Kidney epithelial cell (primary cell): ENCODE measurements around the gene EDN1. TPM values are rescaled to one million over a fixed set of nuclear protein-coding genes. Genes with fewer than 3 reads are reported as not detected.

Experiments
- DNase-seq: peaks from one replicate; pipeline ENCODE4 v3.0.0-alpha.2; 2010; ENCODE audit warnings: low read depth
- H3K27me3 ChIP-seq: 2 replicates; pipeline ENCODE4 v1.6.0; 2011; ENCODE audit warnings: low read length; ENCODE audit not compliant: control insufficient read depth, insufficient read depth
- H3K36me3 ChIP-seq: 2 replicates; pipeline ENCODE4 v1.5.1; 2011; ENCODE audit warnings: low read length; ENCODE audit not compliant: control insufficient read depth, insufficient read depth
- H3K4me3 ChIP-seq: 2 replicates; pipeline ENCODE4 v1.5.1; 2011; ENCODE audit warnings: low read depth, mild to moderate bottlenecking, control low read depth, low read length
- CTCF ChIP-seq: IDR thresholded peaks from 2 replicates; pipeline ENCODE4 v1.5.1; 2011; ENCODE audit warnings: mild to moderate bottlenecking, moderate library complexity, low read length, control low read depth, inconsistent platforms; ENCODE audit not compliant: insufficient read depth, poor library complexity, severe bottlenecking
- total RNA-seq: library from RNA; depleted of rRNA; stranded (reverse); fragments of >200 nt; gene quantifications from 2 replicates; pipeline ENCODE4 v1.2.3, GENCODE V29; 2015

Gene EDN1
- total RNA-seq, 1 donor from 2014 or later: 59.8 TPM

- Histone ChIP-seq H3K27me3 (no peaks in the 10 kb centered on the region), H3K4me3 (no peak overlapping the region), H3K36me3 (no peaks in the 10 kb centered on the region)
- no peak for DNase-seq
- TF ChIP-seq CTCF: no peak
Observed at GRCh38 chr6:12246900-12247299, 43.3 kb upstream of the EDN1 start.

GRCh38 chr6:12249541-12250382 is 40.4 kb upstream of the EDN1 start:
- Histone ChIP-seq H3K36me3 (no peaks in the 10 kb centered on the region), H3K4me3 (no peak overlapping the region), H3K27me3 (no peaks in the 10 kb centered on the region)
- DNase-seq: no peak
- no peak for TF ChIP-seq CTCF

GRCh38 chr6:12250383-12250770 is 39.8 kb upstream of the EDN1 start:
- no peak for DNase-seq
- Histone ChIP-seq H3K36me3 (no peaks in the 10 kb centered on the region), H3K27me3 (no peaks in the 10 kb centered on the region), H3K4me3 (no peak overlapping the region)
- no peak for TF ChIP-seq CTCF

- no peak for DNase-seq
- no peak for TF ChIP-seq CTCF
- Histone ChIP-seq H3K4me3 (no peak overlapping the region), H3K36me3 (no peaks in the 10 kb centered on the region), H3K27me3 (no peaks in the 10 kb centered on the region)
Observed at GRCh38 chr6:12254210-12254609, 36.0 kb upstream of the EDN1 start.

- Histone ChIP-seq H3K4me3 (no peak overlapping the region), H3K27me3 (no peaks in the 10 kb centered on the region), H3K36me3 (no peaks in the 10 kb centered on the region)
- no peak for DNase-seq
- no peak for TF ChIP-seq CTCF
Observed at GRCh38 chr6:12258191-12258590, 32.0 kb upstream of the EDN1 start.

- Histone ChIP-seq H3K4me3 (no peak overlapping the region), H3K27me3 (no peaks in the 10 kb centered on the region), H3K36me3 (no peaks in the 10 kb centered on the region)
- no peak for TF ChIP-seq CTCF
- no peak for DNase-seq
Observed at GRCh38 chr6:12258591-12259075, 31.5 kb upstream of the EDN1 start.
